GM21515 (cell line): ENCODE measurements around the gene GPATCH8.
"Not testable (repeated sequence)": the region's sequence is repeated elsewhere in the genome, so short reads cannot be mapped to it uniquely, and the experiment has no call there.

ENCODE experiments used
- ATAC-seq: cut with Tn5 transposase; IDR thresholded peaks from one replicate; pipeline ENCODE4 v1.9.1; 2021; ENCODE audit not compliant: unreplicated experiment

GPATCH8 gene

DNA sequence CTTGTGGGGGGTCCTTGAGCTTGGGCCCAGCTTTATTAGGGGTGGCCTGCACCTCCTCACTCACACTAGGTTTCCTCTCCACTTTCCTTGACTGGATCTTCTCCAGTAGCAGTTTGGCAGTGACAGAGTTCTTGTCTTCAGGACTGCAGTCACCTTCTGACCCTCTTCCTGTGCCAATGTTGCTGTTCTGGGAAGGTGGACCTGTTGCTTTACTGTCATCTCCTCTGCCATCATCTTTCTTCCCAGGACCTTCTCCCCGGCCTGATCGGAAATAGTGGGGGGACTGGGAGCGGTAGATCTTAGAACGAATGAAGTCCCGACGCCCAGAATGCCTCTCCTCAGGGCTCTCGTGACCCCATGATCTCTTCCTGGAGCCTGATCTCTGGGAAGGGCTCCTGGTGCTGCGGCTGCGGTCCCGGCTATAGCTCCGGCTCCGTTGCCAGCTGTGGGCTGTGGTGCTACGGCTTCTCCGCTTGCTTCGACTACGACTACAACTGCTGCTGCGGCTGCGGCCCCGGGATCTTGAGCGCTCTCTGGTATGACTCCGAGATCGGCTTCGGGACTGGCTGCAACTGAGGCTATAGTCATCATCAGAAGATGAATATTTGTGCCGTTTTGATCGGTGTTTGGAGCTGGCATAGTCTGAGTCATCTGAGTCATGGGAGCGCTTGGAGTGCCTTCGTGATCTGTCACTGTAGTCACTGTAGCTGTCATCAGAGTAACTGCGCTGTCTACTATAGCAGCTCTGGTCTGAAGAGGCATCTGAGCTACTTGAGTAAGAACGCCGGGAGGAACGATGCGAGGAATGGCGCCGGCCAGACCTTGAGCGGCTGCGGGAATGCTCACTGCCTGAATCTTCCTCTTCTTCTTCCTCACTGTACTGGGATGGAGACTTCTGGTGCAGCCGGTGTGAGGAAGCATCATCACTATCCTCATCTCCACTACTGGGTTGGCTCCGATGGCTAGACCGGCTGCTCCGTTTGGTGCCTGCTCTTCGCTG is 104.2 kb downstream of the GPATCH8 start:
- ATAC-seq: no peak

DNA sequence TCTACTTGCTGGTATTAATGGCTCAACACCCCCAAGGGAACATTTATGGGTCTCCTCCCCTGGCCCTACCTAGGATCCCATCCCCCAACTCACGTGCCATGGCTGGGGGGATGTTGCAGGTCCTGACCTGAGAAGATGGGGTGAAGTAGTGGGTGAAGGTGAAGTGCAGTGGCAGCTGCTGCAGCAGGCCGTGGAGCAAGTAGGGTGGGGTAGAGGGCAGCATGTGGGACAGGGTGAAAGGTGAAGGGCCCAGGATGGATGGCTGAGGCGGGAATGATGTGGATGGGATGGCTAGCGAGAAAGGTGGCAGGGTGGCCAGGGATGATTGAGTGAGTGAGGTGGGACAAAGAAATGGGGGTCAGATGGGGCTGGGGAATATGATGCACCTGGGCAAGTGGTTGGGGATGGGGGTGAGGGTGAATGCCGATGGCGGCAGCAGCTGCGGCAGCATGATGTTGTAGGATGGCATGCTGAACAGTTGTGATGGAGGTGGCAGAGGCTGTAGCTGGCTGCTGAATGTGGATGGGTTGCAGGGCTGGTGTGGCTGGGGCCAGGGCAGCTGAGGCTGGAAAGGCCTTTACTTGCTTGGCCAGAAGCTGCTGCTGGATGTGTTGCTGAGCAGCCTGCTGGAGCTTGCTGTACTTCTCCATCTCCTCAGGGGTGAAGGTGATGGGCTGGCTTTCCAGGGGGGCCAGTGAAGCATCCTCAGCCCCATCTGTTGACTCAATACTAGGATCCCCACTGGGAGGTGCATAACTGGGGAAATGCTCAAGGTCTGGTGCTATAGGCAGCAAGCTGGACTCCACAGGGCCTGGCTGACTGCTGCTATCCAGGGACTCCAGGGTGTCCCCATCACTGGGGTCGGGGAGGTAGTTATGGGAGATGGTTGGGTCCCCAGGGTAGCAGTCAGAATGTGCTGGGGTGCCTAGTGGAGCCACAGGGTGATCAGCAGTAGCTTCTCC is 105.4 kb downstream of the GPATCH8 start:
- ATAC-seq: no peak

GRCh38 chr17:44396946-44397345 is 106.3 kb downstream of the GPATCH8 start:
- no peak for ATAC-seq

DNA sequence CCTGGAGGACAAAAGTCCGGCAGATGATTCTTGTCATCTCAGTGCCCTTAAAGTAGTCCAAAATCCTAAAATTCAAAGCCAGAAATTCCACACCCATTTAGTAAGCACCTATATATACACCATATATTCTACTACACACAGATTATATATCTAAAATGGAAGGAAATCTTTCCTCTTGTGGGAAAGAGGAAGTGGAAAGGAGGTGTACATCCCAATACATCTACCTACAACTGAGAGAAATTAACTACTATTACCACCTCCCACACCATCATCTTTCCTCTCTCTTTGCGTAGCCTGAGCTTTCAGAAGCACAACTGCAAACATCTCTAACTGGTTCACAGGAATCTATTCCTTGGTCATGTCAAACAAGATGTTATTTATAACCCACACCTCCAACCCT is 108.4 kb downstream of the GPATCH8 start:
- no peak for ATAC-seq

DNA sequence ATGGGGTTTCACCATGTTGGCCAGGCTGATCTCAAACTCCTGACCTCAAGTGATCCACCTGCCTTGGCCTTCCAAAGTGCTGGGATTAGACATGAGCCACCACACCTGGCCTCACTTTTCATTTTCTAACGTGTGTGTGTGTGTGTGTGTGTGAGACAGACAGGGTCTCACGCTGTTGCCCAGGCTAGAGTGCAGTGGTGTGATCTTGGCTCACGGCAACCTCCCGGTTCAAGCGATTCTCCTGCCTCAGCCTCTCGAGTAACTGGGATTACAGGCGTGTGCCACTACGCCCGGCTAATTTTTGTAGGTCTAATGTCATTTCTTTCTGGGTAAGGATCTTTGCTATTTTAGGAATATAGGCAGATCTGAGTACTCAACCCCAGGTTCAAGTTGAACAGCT is 109.1 kb downstream of the GPATCH8 start:
- ATAC-seq: not testable (repeated sequence)

DNA sequence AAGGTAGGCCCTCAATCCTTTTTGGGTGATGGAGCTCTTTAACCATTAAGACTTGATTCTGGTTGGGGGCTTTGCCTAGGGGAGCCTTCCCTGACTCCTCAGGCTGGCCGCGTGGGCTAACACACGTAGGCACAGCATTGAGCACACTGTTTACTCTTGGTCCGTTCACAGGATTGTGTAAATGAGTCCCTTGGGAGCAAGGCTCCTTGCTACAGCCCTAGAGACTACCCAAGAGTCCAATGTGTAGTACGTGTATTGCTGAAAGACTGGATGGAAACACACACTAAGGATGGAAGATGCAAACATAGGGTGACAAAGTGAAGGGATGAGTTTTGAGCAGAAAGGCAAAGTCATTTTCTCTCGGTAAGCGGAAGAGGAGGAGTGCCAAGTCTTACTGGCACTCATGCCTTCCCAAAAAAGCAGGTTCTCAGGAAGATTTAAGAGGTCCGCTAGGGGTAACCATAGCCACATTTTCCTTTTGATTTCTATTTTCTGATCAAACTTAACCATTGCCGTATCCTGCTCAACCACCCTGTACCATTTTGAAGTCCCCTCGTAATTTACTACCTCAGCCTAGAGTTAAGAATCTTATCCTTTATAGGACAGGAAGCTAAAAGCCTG is 112.8 kb downstream of the GPATCH8 start:
- ATAC-seq: no peak

DNA sequence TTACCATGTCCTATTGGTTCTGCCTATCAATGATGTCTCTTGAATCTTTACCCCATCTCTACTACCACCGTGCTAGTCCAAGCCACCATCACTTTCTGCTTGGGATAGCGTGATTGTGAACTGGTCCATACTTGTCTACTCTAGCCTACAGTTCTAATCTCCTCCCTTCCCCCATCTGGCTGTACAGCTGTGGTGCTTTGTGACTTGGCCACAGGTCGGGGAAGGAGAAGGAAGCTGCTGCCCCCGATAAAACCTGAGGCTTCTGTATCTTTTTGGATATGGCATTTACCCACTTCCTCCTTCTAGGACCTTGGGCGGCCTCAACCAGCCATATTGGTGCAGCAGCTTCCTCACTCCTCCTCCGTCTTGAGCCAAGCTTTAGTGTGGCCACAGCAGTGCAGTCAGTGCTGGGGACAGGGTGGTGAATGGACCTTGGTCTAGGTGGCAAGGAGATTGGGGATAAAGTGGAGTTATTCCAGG is 113.4 kb downstream of the GPATCH8 start:
- no peak for ATAC-seq

DNA sequence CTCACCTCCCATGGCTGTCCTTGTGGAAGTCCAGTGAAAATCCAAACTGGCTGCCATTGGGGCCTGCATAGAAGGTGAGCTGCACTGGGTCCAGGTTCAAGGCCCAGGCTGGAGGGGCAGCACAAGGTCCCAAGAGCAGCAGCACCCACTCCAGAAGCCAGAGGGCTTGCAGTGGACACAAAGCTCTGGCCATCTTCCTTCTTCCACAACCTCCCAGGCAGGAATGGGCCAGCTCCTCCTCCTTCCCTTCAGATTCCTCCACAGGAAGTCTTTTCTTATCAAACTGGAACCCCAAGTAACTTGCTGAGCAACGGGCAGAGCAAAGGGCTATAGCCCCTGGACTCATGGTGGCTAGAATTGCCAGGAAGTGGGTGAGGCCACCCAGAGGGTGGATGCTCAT is 113.9 kb downstream of the GPATCH8 start, which contains the start of gene ITGA2B:
TSS of gene ITGA2B (minus strand) at position 369 of the 400 bp plus-strand sequence. CDS start at position 193, 176 bp downstream.
- ATAC-seq: no peak

DNA sequence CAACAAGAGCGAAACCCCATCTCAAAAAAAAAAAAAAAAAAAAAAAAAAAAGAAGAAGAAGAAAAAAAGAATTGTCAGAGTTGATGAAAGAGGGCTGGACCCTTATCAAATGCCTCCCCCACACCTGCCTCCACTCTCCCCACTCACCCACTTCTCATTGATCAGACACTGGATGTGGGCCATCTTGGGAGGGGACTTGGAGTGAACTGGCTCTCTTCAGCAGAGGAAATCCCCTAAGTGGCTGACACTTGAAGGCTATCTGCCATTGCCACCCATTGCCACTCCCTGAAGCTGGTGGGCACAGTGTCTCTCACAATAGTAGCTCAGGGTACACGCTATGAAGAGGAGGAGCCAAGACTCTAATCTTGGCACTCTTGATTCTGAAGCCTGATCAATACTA is 115.4 kb downstream of the GPATCH8 start:
- ATAC-seq: no peak

DNA sequence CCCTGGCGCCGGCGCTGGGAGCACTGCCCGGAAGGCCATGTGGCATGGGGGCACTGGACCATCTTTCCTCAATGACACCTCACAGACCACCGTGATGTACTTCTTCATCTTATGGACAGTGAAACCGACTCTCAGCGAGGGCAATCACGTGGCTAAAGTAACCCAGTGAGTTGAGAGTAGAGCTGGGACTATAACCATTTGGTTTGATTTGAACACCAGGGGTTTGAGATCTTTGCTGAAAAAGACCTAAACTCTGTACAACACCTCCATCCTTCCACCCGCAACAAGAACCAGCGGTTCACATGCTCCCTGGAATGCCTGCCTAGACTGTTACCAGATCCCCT is 117.1 kb downstream of the GPATCH8 start:
- ATAC-seq: no peak

- ATAC-seq: no peak
Observed at GRCh38 chr17:44385287-44386181, 117.7 kb downstream of the GPATCH8 start.

GRCh38 chr17:44384823-44385286 is 118.4 kb downstream of the GPATCH8 start:
- ATAC-seq: no peak

DNA sequence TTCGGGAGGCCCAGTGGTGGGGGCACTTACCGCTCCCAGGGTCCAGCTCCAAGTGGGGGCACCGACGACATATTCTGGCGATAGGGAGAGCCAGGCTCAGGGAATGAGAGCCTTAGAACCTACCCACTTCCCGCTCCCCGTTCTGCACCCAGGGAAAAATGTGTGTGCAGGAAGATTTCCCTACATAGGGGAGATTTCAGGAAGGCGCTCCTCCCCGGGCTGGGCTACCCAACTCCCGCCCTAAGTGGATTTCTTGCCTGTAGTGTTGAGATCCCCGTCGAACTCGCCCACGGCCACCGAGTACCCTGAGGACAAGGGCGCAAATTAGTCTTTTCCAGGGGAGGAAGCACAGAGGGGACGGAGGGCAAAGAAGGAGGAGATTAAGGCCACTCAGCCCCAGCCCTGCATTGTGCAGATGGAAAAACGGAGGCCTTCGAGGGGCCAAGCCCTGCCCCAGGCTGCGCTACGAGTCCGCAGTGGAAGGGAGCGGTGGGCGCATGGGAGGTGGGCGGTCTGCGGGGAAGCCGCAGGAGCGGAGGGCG is 118.9 kb downstream of the GPATCH8 start:
- ATAC-seq: no peak

GRCh38 chr17:44383861-44384260 is 119.3 kb downstream of the GPATCH8 start:
- ATAC-seq: no peak

DNA sequence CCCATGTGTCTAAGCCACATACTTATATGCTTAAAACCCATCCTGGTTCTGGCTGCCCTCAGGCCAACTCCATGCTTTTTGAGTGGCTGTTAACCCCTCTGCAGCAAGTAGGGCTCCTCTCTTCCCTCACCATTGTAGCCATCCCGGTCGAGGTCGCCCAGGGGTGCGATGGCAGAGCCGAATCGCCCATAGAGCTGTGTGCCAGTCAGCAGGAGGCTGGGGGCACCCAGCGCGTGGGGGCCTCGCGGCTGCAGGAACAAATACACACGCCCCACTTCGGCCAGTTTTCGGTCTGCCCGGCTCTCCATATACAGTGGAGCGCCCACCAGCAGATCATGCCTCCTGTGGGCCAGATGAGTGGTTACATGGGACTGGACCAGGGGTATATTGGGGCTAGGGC is 119.8 kb downstream of the GPATCH8 start:
- no peak for ATAC-seq

- ATAC-seq: no peak
Observed at GRCh38 chr17:44382917-44383316, 120.3 kb downstream of the GPATCH8 start.

GRCh38 chr17:44381810-44382305 is 121.3 kb downstream of the GPATCH8 start:
- no peak for ATAC-seq

- ATAC-seq: no peak
Observed at GRCh38 chr17:44380767-44381166, 122.4 kb downstream of the GPATCH8 start.

- no peak for ATAC-seq
Observed at GRCh38 chr17:44379887-44380286, 123.3 kb downstream of the GPATCH8 start.
